ENCODE results near the gene SPDYE8.
"Not testable (repeated sequence)": the region's sequence is repeated elsewhere in the genome, so short reads cannot be mapped to it uniquely, and the experiment has no call there.

Gene SPDYE8

DNA sequence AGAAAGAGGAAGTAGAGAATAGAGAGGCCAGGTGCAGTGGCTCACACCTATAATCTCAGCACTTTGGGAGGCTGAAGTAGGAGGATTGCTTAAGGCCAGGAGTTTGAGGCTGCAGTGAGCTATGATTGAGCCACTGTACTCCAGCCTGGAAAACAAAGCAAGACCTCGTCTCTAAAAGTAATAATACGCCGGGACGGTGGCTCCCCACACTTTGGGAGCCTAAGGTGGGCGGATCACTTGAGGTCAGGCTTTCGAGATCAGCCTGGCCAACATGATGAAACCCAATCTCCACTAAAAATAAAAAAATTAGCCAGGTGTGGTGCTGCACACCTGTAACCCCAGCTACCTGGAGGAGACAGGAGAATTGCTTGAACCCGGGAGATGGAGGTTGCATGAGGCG lies 34.1 kb downstream of the SPDYE8 start:
- H4K20me1 ChIP-seq (ENCODE audit: insufficient read depth, low read length, poor library complexity, severe bottlenecking); H3K79me2 ChIP-seq (ENCODE audit: insufficient read depth, low read length); H3K4me1 ChIP-seq (ENCODE audit: insufficient read depth, low read length, poor library complexity, severe bottlenecking); H3K9ac ChIP-seq (ENCODE audit: low read depth, low read length, poor library complexity, severe bottlenecking); H3K9me2 ChIP-seq (replicated peaks; ENCODE audit: low read depth, low read length); H3K9me3 ChIP-seq (ENCODE audit: insufficient read depth, low read depth, low read length); H3K36me3 ChIP-seq (ENCODE audit: insufficient read depth, low read length); H3K4me2 ChIP-seq (ENCODE audit: low read depth, low read length, poor library complexity, severe bottlenecking); H2AFZ ChIP-seq (ENCODE audit: low read length); H3K27me3 ChIP-seq (ENCODE audit: insufficient read depth, low read length, poor library complexity, severe bottlenecking); H3F3A ChIP-seq (ENCODE audit: low read depth); H3K4me3 ChIP-seq (ENCODE audit: low read length, poor library complexity, severe bottlenecking): not testable (repeated sequence)

DNA sequence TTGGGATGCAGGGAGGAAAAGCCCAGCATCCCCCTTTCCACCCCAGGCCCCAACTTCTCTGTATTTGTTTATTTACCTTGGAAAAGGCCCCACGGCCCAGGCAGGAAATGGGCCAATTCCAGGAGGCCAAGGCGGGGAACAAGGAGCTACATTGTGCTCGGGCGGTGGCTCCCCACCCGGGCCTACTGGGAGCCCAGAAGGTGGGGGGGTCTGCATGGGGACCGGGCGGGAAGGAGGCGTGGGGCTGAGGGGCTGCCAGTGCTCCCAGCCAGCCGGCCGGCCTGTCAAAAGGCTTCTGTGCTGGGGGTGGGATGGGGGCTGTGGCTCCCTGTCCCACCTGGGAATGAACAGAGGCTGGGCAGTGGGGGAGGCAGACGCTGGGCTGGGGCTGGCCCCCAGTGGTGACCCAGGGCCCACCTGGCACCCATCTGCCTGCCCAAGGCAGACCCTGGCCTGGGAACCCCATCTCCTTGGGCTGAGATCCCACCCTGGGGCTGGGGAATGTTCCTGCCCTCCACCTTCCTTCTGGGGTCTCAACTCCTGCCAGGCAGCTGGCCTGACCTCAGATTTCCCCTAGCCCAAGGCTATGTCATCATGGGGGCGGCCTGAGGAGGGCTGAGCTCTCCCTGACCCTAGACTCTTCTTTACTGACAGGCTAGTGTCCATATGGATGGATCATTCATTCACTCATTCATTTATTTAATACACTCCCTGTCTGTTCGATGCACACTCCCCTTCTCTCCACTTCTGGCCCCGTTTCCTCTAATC lies 39.2 kb downstream of the SPDYE8 start:
- not testable (repeated sequence) for H3K4me2 ChIP-seq (ENCODE audit: low read depth, low read length, poor library complexity, severe bottlenecking); H4K20me1 ChIP-seq (ENCODE audit: insufficient read depth, low read length, poor library complexity, severe bottlenecking); H3K27me3 ChIP-seq (ENCODE audit: insufficient read depth, low read length, poor library complexity, severe bottlenecking); H2AFZ ChIP-seq (ENCODE audit: low read length); H3K9me3 ChIP-seq (ENCODE audit: insufficient read depth, low read depth, low read length); H3K9ac ChIP-seq (ENCODE audit: low read depth, low read length, poor library complexity, severe bottlenecking); H3K9me2 ChIP-seq (replicated peaks; ENCODE audit: low read depth, low read length); H3K36me3 ChIP-seq (ENCODE audit: insufficient read depth, low read length); H3K4me1 ChIP-seq (ENCODE audit: insufficient read depth, low read length, poor library complexity, severe bottlenecking); H3F3A ChIP-seq (ENCODE audit: low read depth); H3K79me2 ChIP-seq (ENCODE audit: insufficient read depth, low read length); H3K4me3 ChIP-seq (ENCODE audit: low read length, poor library complexity, severe bottlenecking)

GRCh38 chr7:72982084-72982483 lies 47.5 kb downstream of the SPDYE8 start:
- not testable (repeated sequence) for H3K36me3 ChIP-seq (ENCODE audit: insufficient read depth, low read length); H3F3A ChIP-seq (ENCODE audit: low read depth); H3K4me3 ChIP-seq (ENCODE audit: low read length, poor library complexity, severe bottlenecking); H3K4me2 ChIP-seq (ENCODE audit: low read depth, low read length, poor library complexity, severe bottlenecking); H4K20me1 ChIP-seq (ENCODE audit: insufficient read depth, low read length, poor library complexity, severe bottlenecking); H3K9ac ChIP-seq (ENCODE audit: low read depth, low read length, poor library complexity, severe bottlenecking); H3K79me2 ChIP-seq (ENCODE audit: insufficient read depth, low read length); H3K9me2 ChIP-seq (replicated peaks; ENCODE audit: low read depth, low read length); H3K27me3 ChIP-seq (ENCODE audit: insufficient read depth, low read length, poor library complexity, severe bottlenecking); H3K9me3 ChIP-seq (ENCODE audit: insufficient read depth, low read depth, low read length); H2AFZ ChIP-seq (ENCODE audit: low read length); H3K4me1 ChIP-seq (ENCODE audit: insufficient read depth, low read length, poor library complexity, severe bottlenecking)

GRCh38 chr7:72980382-72980781 lies 49.2 kb downstream of the SPDYE8 start:
- not testable (repeated sequence) for H3K79me2 ChIP-seq (ENCODE audit: insufficient read depth, low read length); H3K27me3 ChIP-seq (ENCODE audit: insufficient read depth, low read length, poor library complexity, severe bottlenecking); H3K9me3 ChIP-seq (ENCODE audit: insufficient read depth, low read depth, low read length)

DNA sequence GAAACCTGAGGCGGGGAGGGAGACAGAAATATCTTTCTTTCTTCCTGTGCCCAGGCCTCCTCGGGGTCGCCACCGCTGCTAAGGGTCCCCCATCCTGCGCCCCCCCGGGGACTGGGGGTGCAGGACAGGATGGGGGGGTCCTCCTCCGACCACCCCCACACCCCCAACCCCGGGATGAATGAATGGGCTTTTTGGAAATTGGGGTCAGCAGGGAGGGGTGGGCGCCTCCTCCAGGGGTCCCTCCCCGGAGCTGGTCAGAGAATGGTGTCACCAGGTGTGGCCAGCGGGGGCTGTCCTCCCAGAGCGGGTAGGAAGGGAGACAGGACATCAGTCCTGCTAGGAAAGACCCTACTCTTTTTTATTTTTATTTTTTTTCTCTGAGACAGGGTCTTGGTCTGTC lies 53.1 kb downstream of the SPDYE8 start:
- not testable (repeated sequence) for H3F3A ChIP-seq (ENCODE audit: low read depth); H3K4me1 ChIP-seq (ENCODE audit: insufficient read depth, low read length, poor library complexity, severe bottlenecking); H4K20me1 ChIP-seq (ENCODE audit: insufficient read depth, low read length, poor library complexity, severe bottlenecking); H3K4me3 ChIP-seq (ENCODE audit: low read length, poor library complexity, severe bottlenecking); H3K9me2 ChIP-seq (replicated peaks; ENCODE audit: low read depth, low read length); H3K9ac ChIP-seq (ENCODE audit: low read depth, low read length, poor library complexity, severe bottlenecking); H3K4me2 ChIP-seq (ENCODE audit: low read depth, low read length, poor library complexity, severe bottlenecking); H3K27me3 ChIP-seq (ENCODE audit: insufficient read depth, low read length, poor library complexity, severe bottlenecking); H3K79me2 ChIP-seq (ENCODE audit: insufficient read depth, low read length); H3K36me3 ChIP-seq (ENCODE audit: insufficient read depth, low read length); H3K9me3 ChIP-seq (ENCODE audit: insufficient read depth, low read depth, low read length); H2AFZ ChIP-seq (ENCODE audit: low read length)

More at GRCh38 chr7:72980382-72980781, 49.2 kb downstream of the SPDYE8 start:
- H4K20me1 ChIP-seq (ENCODE audit: insufficient read depth, low read length, poor library complexity, severe bottlenecking); H3K4me1 ChIP-seq (ENCODE audit: insufficient read depth, low read length, poor library complexity, severe bottlenecking); H2AFZ ChIP-seq (ENCODE audit: low read length); H3K4me3 ChIP-seq (ENCODE audit: low read length, poor library complexity, severe bottlenecking); H3K9ac ChIP-seq (ENCODE audit: low read depth, low read length, poor library complexity, severe bottlenecking); H3K4me2 ChIP-seq (ENCODE audit: low read depth, low read length, poor library complexity, severe bottlenecking); H3K9me2 ChIP-seq (replicated peaks; ENCODE audit: low read depth, low read length); H3F3A ChIP-seq (ENCODE audit: low read depth); H3K36me3 ChIP-seq (ENCODE audit: insufficient read depth, low read length): not testable (repeated sequence)

DNA sequence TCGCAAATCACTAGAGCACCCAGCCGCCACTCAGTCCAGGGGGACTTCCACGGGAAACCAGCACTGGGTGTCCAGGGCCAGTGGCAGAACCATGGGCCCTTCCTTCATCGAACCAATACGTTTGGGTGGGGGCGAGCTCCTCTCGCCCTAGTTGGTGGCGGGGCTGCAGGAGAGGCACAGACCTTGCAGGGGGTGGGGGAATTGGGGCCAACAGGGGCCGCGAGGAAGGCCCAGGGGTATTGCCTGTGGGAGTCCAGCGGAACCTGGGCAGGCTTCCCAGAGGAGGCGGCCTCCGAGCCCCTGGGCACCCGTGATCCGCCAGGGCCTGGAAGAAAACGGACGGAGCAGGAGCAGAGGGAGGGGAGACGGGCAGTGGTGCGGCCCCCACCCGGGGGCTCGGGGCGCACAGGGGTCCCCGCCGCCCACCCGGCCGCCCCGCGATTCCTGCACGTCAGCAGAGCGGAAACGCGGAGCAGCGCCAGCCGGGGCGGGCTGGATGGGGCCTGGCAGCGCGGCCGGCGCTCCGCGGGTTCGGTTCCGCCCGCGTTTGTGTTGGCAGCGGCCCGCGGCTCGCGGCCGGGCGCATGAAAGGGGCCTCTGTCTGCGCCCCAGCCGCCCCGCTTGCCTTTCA lies 53.8 kb downstream of the SPDYE8 start:
- H3K9me2 ChIP-seq (replicated peaks; ENCODE audit: low read depth, low read length); H3K9ac ChIP-seq (ENCODE audit: low read depth, low read length, poor library complexity, severe bottlenecking); H2AFZ ChIP-seq (ENCODE audit: low read length); H3K4me2 ChIP-seq (ENCODE audit: low read depth, low read length, poor library complexity, severe bottlenecking); H3F3A ChIP-seq (ENCODE audit: low read depth); H3K4me1 ChIP-seq (ENCODE audit: insufficient read depth, low read length, poor library complexity, severe bottlenecking); H3K4me3 ChIP-seq (ENCODE audit: low read length, poor library complexity, severe bottlenecking); H4K20me1 ChIP-seq (ENCODE audit: insufficient read depth, low read length, poor library complexity, severe bottlenecking); H3K36me3 ChIP-seq (ENCODE audit: insufficient read depth, low read length); H3K27me3 ChIP-seq (ENCODE audit: insufficient read depth, low read length, poor library complexity, severe bottlenecking); H3K9me3 ChIP-seq (ENCODE audit: insufficient read depth, low read depth, low read length); H3K79me2 ChIP-seq (ENCODE audit: insufficient read depth, low read length): not testable (repeated sequence)

GRCh38 chr7:72974781-72975180 lies 54.8 kb downstream of the SPDYE8 start:
- not testable (repeated sequence) for H3K9ac ChIP-seq (ENCODE audit: low read depth, low read length, poor library complexity, severe bottlenecking); H4K20me1 ChIP-seq (ENCODE audit: insufficient read depth, low read length, poor library complexity, severe bottlenecking); H3F3A ChIP-seq (ENCODE audit: low read depth); H3K9me2 ChIP-seq (replicated peaks; ENCODE audit: low read depth, low read length); H3K4me1 ChIP-seq (ENCODE audit: insufficient read depth, low read length, poor library complexity, severe bottlenecking); H3K27me3 ChIP-seq (ENCODE audit: insufficient read depth, low read length, poor library complexity, severe bottlenecking); H3K4me2 ChIP-seq (ENCODE audit: low read depth, low read length, poor library complexity, severe bottlenecking); H3K36me3 ChIP-seq (ENCODE audit: insufficient read depth, low read length); H2AFZ ChIP-seq (ENCODE audit: low read length); H3K4me3 ChIP-seq (ENCODE audit: low read length, poor library complexity, severe bottlenecking); H3K9me3 ChIP-seq (ENCODE audit: insufficient read depth, low read depth, low read length); H3K79me2 ChIP-seq (ENCODE audit: insufficient read depth, low read length)

Data from Loucy (cell line).